NCI-H748 (cell line): Measurements from ENCODE around the gene TMEM14A.
"Not testable (repeated sequence)": the region's sequence is repeated elsewhere in the genome, so short reads cannot be mapped to it uniquely, and the experiment has no call there.

Source experiments
- DNase-seq: peaks from one replicate; lab custom pipeline; 2025; ENCODE audit not compliant: unreplicated experiment; lab: John Stamatoyannopoulos, UW

The TMEM14A gene

GRCh38 chr6:52694404-52694803 is 23.5 kb downstream of the TMEM14A start:
- no peak for DNase-seq

GRCh38 chr6:52696418-52696817 is 25.5 kb downstream of the TMEM14A start:
- no peak for DNase-seq

GRCh38 chr6:52697903-52698302 is 27.0 kb downstream of the TMEM14A start:
- DNase-seq, result peak; percentile 9

GRCh38 chr6:52704060-52704459 is 33.1 kb downstream of the TMEM14A start:
- DNase-seq, result no peak

- not testable (repeated sequence) for DNase-seq
Measured at GRCh38 chr6:52704781-52705502, 34.0 kb downstream of the TMEM14A start.

- DNase-seq, result no peak
Measured at GRCh38 chr6:52706001-52706400, 35.1 kb downstream of the TMEM14A start.

- no peak for DNase-seq
Measured at GRCh38 chr6:52707963-52708680, 37.2 kb downstream of the TMEM14A start.

- no peak for DNase-seq
Measured at GRCh38 chr6:52712136-52712535, 41.2 kb downstream of the TMEM14A start.

- not testable (repeated sequence) for DNase-seq
Measured at GRCh38 chr6:52714761-52715160, 43.8 kb downstream of the TMEM14A start.

- peak; percentile 17 for DNase-seq
Measured at GRCh38 chr6:52718550-52718949, 47.6 kb downstream of the TMEM14A start.

- DNase-seq, result no peak
Measured at GRCh38 chr6:52720321-52720720, 49.4 kb downstream of the TMEM14A start.

- DNase-seq, result no peak
Measured at GRCh38 chr6:52724042-52724405, 53.1 kb downstream of the TMEM14A start.

GRCh38 chr6:52724406-52725121 is 53.7 kb downstream of the TMEM14A start:
- peak; percentile 78 for DNase-seq

GRCh38 chr6:52725143-52725534 is 54.2 kb downstream of the TMEM14A start:
- DNase-seq, result no peak

- peak; percentile 83 for DNase-seq
Measured at GRCh38 chr6:52725535-52726192, 54.8 kb downstream of the TMEM14A start.

GRCh38 chr6:52726193-52726542 is 55.3 kb downstream of the TMEM14A start:
- no peak for DNase-seq

GRCh38 chr6:52726741-52727535 is 56.0 kb downstream of the TMEM14A start:
- DNase-seq, result no peak

GRCh38 chr6:52727908-52728307 is 57.0 kb downstream of the TMEM14A start:
- no peak for DNase-seq

- no peak for DNase-seq
Measured at GRCh38 chr6:52728394-52728793, 57.5 kb downstream of the TMEM14A start.

GRCh38 chr6:52729576-52729975 is 58.7 kb downstream of the TMEM14A start:
- DNase-seq, result no peak

GRCh38 chr6:52731719-52732118 is 60.8 kb downstream of the TMEM14A start:
- DNase-seq, result no peak
